Lower lobe of right lung (tissue), 2 donors: Measurements from ENCODE around the gene SORCS2. TPM values are rescaled to one million over a fixed set of nuclear protein-coding genes. Genes with fewer than 3 reads are reported as not detected.

Experiments
- ATAC-seq, 2 donors: fragments of 200-7000 bp; cut with Tn5 transposase; one replicate each; pipeline ENCODE4 v1.9.1; 2020 to 2022; ENCODE audit warnings: mild to moderate bottlenecking in 2 of 2, moderate library complexity in 2 of 2
- DNase-seq: peaks from one replicate; pipeline ENCODE4 v3.0.0-alpha.2; 2020
- H3K27ac ChIP-seq: fragments of 200-600 bp; one replicate; pipeline ENCODE4 v1.8.0; 2022
- H3K27me3 ChIP-seq: fragments of 200-600 bp; one replicate; pipeline ENCODE4 v1.8.0; 2022; ENCODE audit warnings: low read depth
- H3K36me3 ChIP-seq: fragments of 200-600 bp; one replicate; pipeline ENCODE4 v1.8.0; 2022; ENCODE audit warnings: mild to moderate bottlenecking
- H3K4me1 ChIP-seq: fragments of 200-600 bp; one replicate; pipeline ENCODE4 v1.8.0; 2022
- H3K4me3 ChIP-seq: fragments of 200-600 bp; one replicate; pipeline ENCODE4 v1.8.0; 2022; ENCODE audit warnings: mild to moderate bottlenecking
- H3K9me3 ChIP-seq: fragments of 200-600 bp; one replicate; pipeline ENCODE4 v1.8.0; 2022
- CTCF ChIP-seq: fragments of 200-600 bp; IDR thresholded peaks from one replicate; pipeline ENCODE4 v1.8.0; 2022; ENCODE audit warnings: antibody characterized with exemption, mild to moderate bottlenecking
- intact Hi-C: fragments of 100-400 bp; cut with DNase I; formaldehyde crosslinking; loops from one replicate; pipeline ENCODE4 v1.11.0; 2022
- total RNA-seq: library from RNA; stranded (reverse); fragmentation: NEBNext Ultra II Directional; extraction: Animal tissue kit (Norgen Biotek cat#: 25700); gene quantifications from one replicate; pipeline ENCODE4 v1.2.1, GENCODE V29; 2021
- donor health status: DM: no; HTN: yes; CAD: no; lungs with severe emphysema.

The SORCS2 gene
- total RNA-seq, 1 donor from 2014 or later = 5.8 TPM

GRCh38 chr4:7190278-7190594, 2.1 kb upstream of the SORCS2 start:
- Histone ChIP-seq H3K9me3 (no peaks in the 10 kb centered on the region), H3K4me1 (peaks cover 17% of the 10 kb centered on the region), H3K36me3 (no peaks in the 10 kb centered on the region), H3K4me3 (no peak overlapping the region), H3K27ac (no peak overlapping the region), H3K27me3 (peaks cover 80% of the 10 kb centered on the region)
- intact Hi-C loops = no loop called here
- DNase-seq (no peak), ATAC-seq (no peak)
- no peak for TF ChIP-seq CTCF

- H3K9me3 ChIP-seq = no peaks in the 10 kb centered on the region
- no peaks in the 10 kb centered on the region for H3K36me3 ChIP-seq
- intact Hi-C loops = no loop called here
- H3K27ac ChIP-seq = no peak overlapping the region
- TF ChIP-seq CTCF = no peak
- no peak overlapping the region for H3K4me3 ChIP-seq
- peaks cover 78% of the 10 kb centered on the region for H3K27me3 ChIP-seq
- no peak for ATAC-seq
- DNase-seq = peak; percentile 10
- H3K4me1 ChIP-seq = peaks cover 24% of the 10 kb centered on the region
Measured at GRCh38 chr4:7190691-7191545, 1.4 kb upstream of the SORCS2 start.

GRCh38 chr4:7191546-7192251, 639 bp upstream of the SORCS2 start:
- Histone ChIP-seq H3K4me3 (no peak overlapping the region), H3K27me3 (peaks cover 71% of the 10 kb centered on the region), H3K4me1 (peaks cover 27% of the 10 kb centered on the region), H3K36me3 (no peaks in the 10 kb centered on the region), H3K9me3 (no peaks in the 10 kb centered on the region), H3K27ac (no peak overlapping the region)
- TF ChIP-seq CTCF = no peak
- ATAC-seq (no peak), DNase-seq (peak; percentile 43)
- intact Hi-C loops = no loop called here

- peak overlapping the region; percentile 49 for H3K4me3 ChIP-seq
- ATAC-seq = peak; percentile 25 to 29
- H3K9me3 ChIP-seq = no peaks in the 10 kb centered on the region
- no peaks in the 10 kb centered on the region for H3K36me3 ChIP-seq
- intact Hi-C loops = no loop called here
- H3K27ac ChIP-seq = no peak overlapping the region
- peaks cover 27% of the 10 kb centered on the region for H3K4me1 ChIP-seq
- H3K27me3 ChIP-seq = peaks cover 62% of the 10 kb centered on the region
- DNase-seq = peak; percentile 53
- TF ChIP-seq CTCF = no peak
Measured at GRCh38 chr4:7193030-7193958, 956 bp downstream of the SORCS2 start.
